ENCODE results near the gene RAET1G. TPM values are rescaled to one million over a fixed set of nuclear protein-coding genes. Genes with fewer than 3 reads are reported as not detected.

RAET1G gene
- total RNA-seq, 1 experiment from 2014 or later, result 9.9 TPM

- Mint-ChIP-seq H3K27me3 (ENCODE audit: insufficient read depth, unreplicated experiment) (no peaks in the 10 kb centered on the region), H3K4me1 (ENCODE audit: insufficient read depth, unreplicated experiment) (peaks cover 41% of the 10 kb centered on the region), H3K9me3 (ENCODE audit: unreplicated experiment) (no peaks in the 10 kb centered on the region), H3K27ac (ENCODE audit: low read depth, unreplicated experiment) (no peak overlapping the region), H3K4me3 (ENCODE audit: unreplicated experiment) (no peak overlapping the region), H3K36me3 (ENCODE audit: insufficient read depth, unreplicated experiment) (no peaks in the 10 kb centered on the region)
- CTCF ChIA-PET, result no interaction called here
- TF ChIP-seq CTCF (IDR thresholded peaks at IDR 0.05; ENCODE audit: unreplicated experiment), result no peak
- intact Hi-C loops (cut with micrococcal nuclease), result no loop called here
- no TSS peak for BruUV-seq (replicated peaks)
- DNase-seq (ENCODE audit: unreplicated experiment), result no peak
- POLR2A ChIA-PET, result interaction anchor here (3.1 to 4.0 kb wide), 2 partner anchors 15 to 22 kb away, joined by 14 to 30 read pairs; partner anchors contain the start of gene RAET1G
These were observed 21.3 kb downstream of the RAET1G start for GRCh38 chr6:149901444-149902140.

GRCh38 chr6:149900620-149901443, 22.1 kb downstream of the RAET1G start:
- intact Hi-C loops (cut with micrococcal nuclease), result no loop called here
- H3K4me3 Mint-ChIP-seq (ENCODE audit: unreplicated experiment), result no peak overlapping the region
- peak overlapping the region; percentile 66 for H3K27ac Mint-ChIP-seq (ENCODE audit: low read depth, unreplicated experiment)
- CTCF ChIA-PET, result interaction anchor here (0.9 to 2.1 kb wide), 4 partner anchors 18 to 61 kb away, joined by 3 to 12 read pairs (median 6); no protein-coding TSS in a partner anchor
- no peaks in the 10 kb centered on the region for H3K9me3 Mint-ChIP-seq (ENCODE audit: unreplicated experiment)
- BruUV-seq (replicated peaks), result no TSS peak
- H3K27me3 Mint-ChIP-seq (ENCODE audit: insufficient read depth, unreplicated experiment), result no peaks in the 10 kb centered on the region
- H3K4me1 Mint-ChIP-seq (ENCODE audit: insufficient read depth, unreplicated experiment), result peaks cover 48% of the 10 kb centered on the region
- no peaks in the 10 kb centered on the region for H3K36me3 Mint-ChIP-seq (ENCODE audit: insufficient read depth, unreplicated experiment)
- POLR2A ChIA-PET, result interaction anchor here (0.7 to 4.0 kb wide), 13 partner anchors 10 to 219 kb away, joined by 3 to 30 read pairs (median 5); partner anchors contain the start of gene RAET1G
- peak; percentile 79 for DNase-seq (ENCODE audit: unreplicated experiment)
- no peak for TF ChIP-seq CTCF (IDR thresholded peaks at IDR 0.05; ENCODE audit: unreplicated experiment)

GRCh38 chr6:149899926-149900619, 22.8 kb downstream of the RAET1G start:
- no peak for DNase-seq (ENCODE audit: unreplicated experiment)
- Mint-ChIP-seq H3K27me3 (ENCODE audit: insufficient read depth, unreplicated experiment) (no peaks in the 10 kb centered on the region), H3K9me3 (ENCODE audit: unreplicated experiment) (no peaks in the 10 kb centered on the region), H3K4me3 (ENCODE audit: unreplicated experiment) (no peak overlapping the region), H3K27ac (ENCODE audit: low read depth, unreplicated experiment) (peak overlapping the region; percentile 66), H3K4me1 (ENCODE audit: insufficient read depth, unreplicated experiment) (peaks cover 54% of the 10 kb centered on the region), H3K36me3 (ENCODE audit: insufficient read depth, unreplicated experiment) (no peaks in the 10 kb centered on the region)
- ChIA-PET POLR2A (interaction anchor here (0.7 to 4.0 kb wide), 12 partner anchors 9 to 218 kb away, joined by 3 to 30 read pairs (median 5); partner anchors contain the start of gene RAET1G), CTCF (interaction anchor here (0.7 to 2.1 kb wide), 6 partner anchors 19 to 1128 kb away, joined by 3 to 12 read pairs (median 4); no protein-coding TSS in a partner anchor)
- no TSS peak for BruUV-seq (replicated peaks)
- TF ChIP-seq CTCF (IDR thresholded peaks at IDR 0.05; ENCODE audit: unreplicated experiment), result no peak
- intact Hi-C loops (cut with micrococcal nuclease), result no loop called here
